CD4-positive, alpha-beta T cell treated with Interleukin-15 for 1 hour (primary cell): Measurements from ENCODE around the gene SCG2.
"Not testable (repeated sequence)": the region's sequence is repeated elsewhere in the genome, so short reads cannot be mapped to it uniquely, and the experiment has no call there.

Source experiments
- DNase-seq: peaks from one replicate; pipeline ENCODE4 v3.0.0-alpha.2; 2020

Gene SCG2

DNA sequence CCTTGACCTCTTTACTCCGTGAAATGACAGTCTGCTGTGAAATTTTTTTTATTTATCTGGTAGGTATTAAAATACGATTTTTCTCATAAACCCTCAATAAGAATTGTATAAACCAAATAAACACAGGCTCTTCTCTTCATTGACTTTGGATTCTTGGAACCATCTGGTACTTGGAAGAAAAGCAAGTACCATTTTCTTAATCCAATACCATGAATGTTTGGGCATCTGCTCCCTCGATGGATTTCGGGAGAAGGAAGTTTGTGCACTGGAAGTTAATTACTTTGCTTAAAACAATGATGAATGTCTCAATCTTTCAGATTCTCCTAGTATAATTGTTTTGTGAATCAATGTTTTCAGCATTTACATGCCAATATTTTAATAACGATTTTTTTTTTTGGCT is 5.3 kb upstream of the SCG2 start:
- DNase-seq = no peak

GRCh38 chr2:223606946-223607345 is 4.8 kb upstream of the SCG2 start:
- DNase-seq = no peak

GRCh38 chr2:223604231-223604630 is 2.1 kb upstream of the SCG2 start:
- no peak for DNase-seq

GRCh38 chr2:223602972-223603371 is 811 bp upstream of the SCG2 start:
- no peak for DNase-seq

DNA sequence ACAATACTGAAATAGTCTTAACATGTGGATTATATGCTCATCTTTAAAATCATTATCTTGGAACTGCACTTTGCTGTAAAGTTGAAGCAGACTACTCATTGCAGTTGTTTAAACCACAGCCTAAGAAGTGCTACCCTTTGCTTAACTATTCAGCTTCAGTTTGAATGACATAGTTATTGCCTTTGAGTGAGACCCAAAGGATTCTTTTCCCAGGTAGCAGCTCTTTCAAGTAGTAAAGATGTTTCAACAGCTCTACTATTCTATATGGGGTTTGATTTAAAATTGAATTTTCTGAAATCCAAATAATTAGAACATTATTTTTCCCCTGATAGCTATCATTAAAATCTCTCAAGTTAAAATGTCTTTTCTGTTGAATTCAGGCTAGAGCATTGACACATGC is 1.1 kb downstream of the SCG2 start:
- no peak for DNase-seq

DNA sequence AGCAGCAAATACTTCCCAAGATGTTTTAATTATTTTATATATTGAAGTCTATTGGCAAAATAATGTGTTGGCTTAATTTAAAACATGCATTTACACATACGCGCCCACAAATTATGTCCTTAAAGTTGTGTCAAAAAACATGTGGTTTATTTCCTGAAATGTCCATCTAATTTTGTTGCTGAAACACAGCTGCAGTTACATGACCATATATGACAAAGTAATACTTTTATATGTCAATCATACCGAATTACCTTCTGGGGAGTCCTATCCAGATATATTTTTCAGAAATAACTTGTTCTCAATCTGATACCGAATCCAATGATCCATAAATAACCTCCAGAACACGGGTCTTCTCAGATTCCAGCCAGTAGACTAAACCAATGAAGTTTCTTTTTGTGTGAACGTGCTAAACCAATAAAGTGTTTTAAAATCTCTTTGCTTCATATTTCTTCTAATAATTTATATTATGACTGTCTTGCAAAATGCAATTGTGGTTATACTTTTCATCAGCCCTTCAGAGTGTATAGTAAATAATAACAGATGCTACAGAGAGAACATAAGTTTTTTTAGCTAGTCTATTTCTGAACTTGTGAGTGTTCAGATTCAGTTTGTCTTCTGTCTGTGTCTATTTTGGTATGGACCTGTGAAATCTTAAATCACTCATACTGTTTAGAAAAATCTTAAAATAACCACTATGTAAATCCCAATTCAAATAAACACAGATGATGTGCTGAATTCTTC is 2.4 kb downstream of the SCG2 start:
- no peak for DNase-seq

GRCh38 chr2:223598994-223599639 is 3.0 kb downstream of the SCG2 start:
- DNase-seq = no peak

GRCh38 chr2:223597076-223597475 is 5.1 kb downstream of the SCG2 start:
- no peak for DNase-seq

- DNase-seq = no peak
Measured at GRCh38 chr2:223596208-223596607, 6.0 kb downstream of the SCG2 start.

DNA sequence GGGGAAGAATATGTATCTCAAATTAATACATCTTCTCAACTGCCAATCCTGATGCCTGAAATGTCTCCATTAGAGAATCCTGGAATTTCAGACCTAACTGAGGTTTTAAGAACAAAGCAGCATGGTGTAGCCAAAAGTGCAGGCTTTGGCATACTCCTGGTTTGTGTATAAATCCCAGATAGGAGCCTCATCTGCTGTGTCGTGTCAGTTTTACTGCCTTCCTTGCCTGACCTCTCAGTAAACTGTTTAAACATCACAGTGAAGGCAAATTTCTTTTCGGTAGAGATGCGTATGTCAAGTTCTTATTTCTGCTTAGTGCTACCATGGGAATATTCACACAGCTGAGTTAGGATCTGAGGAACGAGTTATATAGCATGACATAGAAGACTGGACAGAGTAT is 7.3 kb downstream of the SCG2 start:
- DNase-seq = no peak

DNA sequence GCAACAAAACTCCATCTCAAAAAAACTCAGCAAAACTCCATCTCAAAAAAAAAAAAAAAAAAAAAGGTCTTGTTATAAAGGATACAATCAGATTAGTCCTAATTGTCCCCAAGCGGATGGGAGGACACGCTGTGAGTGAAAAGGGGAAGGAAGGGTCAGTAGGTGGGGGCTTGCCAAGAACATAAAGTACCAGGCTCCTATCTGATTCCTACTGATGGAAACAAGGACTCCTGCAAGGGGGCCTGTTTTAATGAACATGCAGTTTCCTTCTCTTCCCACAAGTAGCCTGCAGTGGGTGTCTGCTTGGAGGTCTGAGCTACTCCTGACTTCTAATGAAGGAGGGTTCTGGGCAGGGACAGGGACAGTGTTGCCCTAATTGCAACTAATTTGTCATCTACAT is 7.9 kb downstream of the SCG2 start:
- DNase-seq = no peak

GRCh38 chr2:223592689-223593088 is 9.5 kb downstream of the SCG2 start:
- not testable (repeated sequence) for DNase-seq

DNA sequence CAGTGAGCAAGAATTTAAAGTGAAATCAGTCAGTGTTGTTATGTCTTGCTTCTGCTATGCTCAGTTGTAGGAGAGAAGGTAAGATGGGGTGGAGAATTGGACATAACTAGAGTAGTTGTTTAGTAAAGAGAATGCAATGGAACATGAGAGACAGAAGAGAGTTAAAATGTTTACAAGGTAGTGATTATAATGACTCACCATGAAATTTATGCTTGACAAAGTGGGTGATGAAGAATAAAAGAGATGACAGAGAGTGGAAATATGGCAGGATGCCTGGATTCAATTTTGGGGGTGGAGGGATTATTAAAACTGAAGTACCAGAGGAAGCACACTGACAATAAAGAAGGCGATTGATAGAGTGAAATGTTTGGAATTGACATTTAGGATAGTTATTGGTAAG is 10.6 kb downstream of the SCG2 start:
- no peak for DNase-seq

DNA sequence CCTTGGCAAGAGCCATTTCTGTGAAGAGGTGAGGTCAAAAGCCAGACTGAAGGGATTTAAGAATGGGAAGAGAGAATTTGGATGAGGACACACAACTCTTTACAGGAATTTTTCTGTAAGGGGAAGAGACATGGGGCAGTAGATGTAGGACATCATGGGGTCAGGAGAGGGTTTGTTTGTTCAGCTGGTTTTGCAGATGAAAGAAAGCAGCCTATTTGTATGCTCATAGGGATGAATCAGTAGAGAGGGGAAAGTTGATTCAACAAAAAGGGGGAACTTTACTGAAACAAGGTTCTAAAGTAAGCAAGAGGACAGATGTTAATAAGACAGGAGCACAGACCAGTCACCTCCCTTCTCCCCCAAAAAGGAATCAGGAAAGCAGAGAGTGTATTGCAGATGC is 11.2 kb downstream of the SCG2 start:
- no peak for DNase-seq

DNA sequence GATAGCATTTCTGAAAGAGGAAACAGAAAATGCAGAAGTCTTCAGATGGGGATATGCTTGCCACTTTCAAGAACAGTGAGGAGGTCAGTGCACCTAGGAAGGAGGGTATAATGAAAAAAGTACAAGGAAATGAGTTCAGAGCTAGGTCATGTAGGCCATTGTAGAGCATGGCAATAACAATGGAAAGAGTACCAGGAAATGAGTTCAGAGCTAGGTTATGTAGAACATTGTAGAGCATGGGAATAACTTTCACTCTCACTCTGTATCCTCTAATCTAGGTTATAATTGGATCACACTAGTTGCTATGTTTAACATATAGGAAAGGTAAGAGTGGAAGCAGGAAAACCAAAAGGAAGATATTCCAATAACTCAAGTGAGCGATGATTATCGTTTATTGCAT is 12.3 kb downstream of the SCG2 start:
- no peak for DNase-seq

- no peak for DNase-seq
Measured at GRCh38 chr2:223588251-223588650, 13.9 kb downstream of the SCG2 start.

- no peak for DNase-seq
Measured at GRCh38 chr2:223587301-223587700, 14.9 kb downstream of the SCG2 start.

GRCh38 chr2:223586261-223586660 is 15.9 kb downstream of the SCG2 start:
- no peak for DNase-seq

DNA sequence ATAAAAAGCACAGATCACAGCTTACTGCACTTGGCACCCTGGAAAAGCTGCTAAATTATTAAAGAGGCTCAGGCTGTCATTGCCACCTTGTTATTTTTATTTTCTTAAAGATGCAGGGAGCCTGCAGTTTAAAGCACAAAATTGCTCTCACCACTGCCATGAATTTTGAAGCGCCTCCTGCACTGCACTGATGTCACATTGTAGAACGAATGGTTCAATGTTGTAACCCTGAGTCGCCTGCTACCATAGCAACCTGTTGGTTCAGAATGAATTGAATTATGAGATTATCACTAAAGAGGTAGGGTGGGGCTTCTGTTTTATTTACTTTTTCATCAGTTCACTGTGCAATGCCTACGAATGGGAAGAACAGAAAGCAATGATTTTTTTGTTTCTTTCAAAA is 16.5 kb downstream of the SCG2 start:
- no peak for DNase-seq

- DNase-seq = no peak
Measured at GRCh38 chr2:223582001-223582400, 20.2 kb downstream of the SCG2 start.

GRCh38 chr2:223580951-223581350 is 21.2 kb downstream of the SCG2 start:
- DNase-seq = no peak

DNA sequence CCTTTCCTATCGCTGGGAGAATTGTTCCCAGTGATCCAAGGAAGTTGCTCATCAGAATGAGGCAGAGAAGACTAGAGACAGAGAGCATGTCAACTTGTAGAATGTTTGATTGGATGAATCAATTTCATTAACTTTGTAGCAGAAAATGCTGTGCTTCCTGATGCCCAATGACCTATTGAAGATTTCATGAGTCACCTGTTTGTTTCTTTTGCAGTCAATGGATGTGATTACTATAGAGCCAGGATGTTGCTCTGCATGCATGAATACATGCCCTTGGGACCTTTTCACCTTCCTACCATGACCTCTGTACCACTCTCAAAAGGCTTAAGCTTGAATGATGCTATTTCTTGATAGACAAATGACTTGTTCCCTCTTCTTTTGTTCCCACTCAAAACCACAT is 23.3 kb downstream of the SCG2 start:
- DNase-seq = no peak

- DNase-seq = no peak
Measured at GRCh38 chr2:223576873-223577272, 25.3 kb downstream of the SCG2 start.

GRCh38 chr2:223570784-223571183 is 31.4 kb downstream of the SCG2 start:
- no peak for DNase-seq

- DNase-seq = no peak
Measured at GRCh38 chr2:223566396-223566795, 35.8 kb downstream of the SCG2 start.
